Activated CD8-positive, alpha-beta memory T cell treated with anti-CD3 and anti-CD28 coated beads for 4 hours (primary cell): Measurements from ENCODE around the gene SPOUT1.
A peak's percentile ranks its signal among the peaks of the same experiment; 100 is the strongest.

Source experiments
- DNase-seq, 2 donors: peaks; one replicate each; pipeline ENCODE4 v3.0.0-alpha.2; 2020; ENCODE audit warnings: low read depth in 2 of 2

SPOUT1 gene

GRCh38 chr9:128836509-128837145, 7.0 kb upstream of the SPOUT1 start:
- DNase-seq = no peak

- DNase-seq = no peak
Observed at GRCh38 chr9:128835246-128836210, 5.9 kb upstream of the SPOUT1 start.

- DNase-seq = no peak
Observed at GRCh38 chr9:128833696-128834095, 4.1 kb upstream of the SPOUT1 start.

- no peak for DNase-seq
Observed at GRCh38 chr9:128828719-128829452, 708 bp downstream of the SPOUT1 start.

- DNase-seq = no peak
Observed at GRCh38 chr9:128828267-128828666, 1.3 kb downstream of the SPOUT1 start.

- DNase-seq = no peak
Observed at GRCh38 chr9:128825923-128826700, 3.5 kb downstream of the SPOUT1 start.

GRCh38 chr9:128824911-128825310, 4.7 kb downstream of the SPOUT1 start:
- no peak for DNase-seq

GRCh38 chr9:128823903-128824406, 5.6 kb downstream of the SPOUT1 start:
- DNase-seq = no peak

- DNase-seq = no peak
Observed at GRCh38 chr9:128823362-128823902, 6.2 kb downstream of the SPOUT1 start.

GRCh38 chr9:128822407-128823042, 7.1 kb downstream of the SPOUT1 start:
- DNase-seq = no peak

GRCh38 chr9:128821584-128822406, 7.8 kb downstream of the SPOUT1 start:
- DNase-seq = no peak

- DNase-seq = no peak
Observed at GRCh38 chr9:128820665-128821583, 8.7 kb downstream of the SPOUT1 start.

GRCh38 chr9:128819716-128820664, 9.6 kb downstream of the SPOUT1 start:
- DNase-seq = no peak

GRCh38 chr9:128818839-128819715, 10.5 kb downstream of the SPOUT1 start:
- no peak for DNase-seq

GRCh38 chr9:128818099-128818838, 11.3 kb downstream of the SPOUT1 start, which contains the start of gene ENDOG:
TSS of gene ENDOG (plus strand) at chr9:128818500. CDS start at chr9:128818685, 185 bp downstream.
- peak; percentile 93 to 96 for DNase-seq

GRCh38 chr9:128810873-128811272, 18.7 kb downstream of the SPOUT1 start:
- DNase-seq = no peak
